HEK293T (cell line): ENCODE measurements around the gene BCL11A.

ENCODE experiments used
- CTCF ChIA-PET: fragments of 350-600 bp; formaldehyde crosslinking; extraction: SDS; loops from one replicate; lab custom pipeline; 2021; ENCODE audit warnings: antibody characterized with exemption, inconsistent platforms; lab: Yijun Ruan, JAX
- POLR2A ChIA-PET: fragments of 350-600 bp; formaldehyde crosslinking; extraction: SDS; loops from one replicate; lab custom pipeline; 2020; ENCODE audit warnings: antibody characterized with exemption, inconsistent platforms; lab: Yijun Ruan, JAX
- DNase-seq: peaks from one replicate; pipeline ENCODE4 v3.0.0; 2012; ENCODE audit warnings: mixed read lengths; ENCODE audit errors: extremely low spot score
- ARNT ChIP-seq: fragments of 450-650 bp; IDR thresholded peaks from 2 replicates; pipeline ENCODE4 v1.6.1; 2017; ENCODE audit warnings: mild to moderate bottlenecking
- BHLHE40 ChIP-seq: fragments of 450-650 bp; IDR thresholded peaks from 2 replicates; pipeline ENCODE4 v1.6.1; 2016; ENCODE audit warnings: mild to moderate bottlenecking, moderate library complexity, borderline replicate concordance
- CTBP1 ChIP-seq: fragments of 450-650 bp; IDR thresholded peaks from 2 replicates; pipeline ENCODE4 v1.6.1; 2016; ENCODE audit warnings: borderline replicate concordance
- ELF4 ChIP-seq: fragments of 450-650 bp; IDR thresholded peaks from 2 replicates; pipeline ENCODE4 v1.6.1; 2017; ENCODE audit warnings: antibody characterized with exemption
- FOXA1 ChIP-seq: fragments of 450-650 bp; IDR thresholded peaks from 2 replicates; pipeline ENCODE4 v1.6.1; 2016; ENCODE audit warnings: mild to moderate bottlenecking
- FOXK2 ChIP-seq: fragments of 450-650 bp; IDR thresholded peaks from 2 replicates; pipeline ENCODE4 v1.6.1; 2016; ENCODE audit warnings: mild to moderate bottlenecking
- FOXM1 ChIP-seq: fragments of 450-650 bp; IDR thresholded peaks from 2 replicates; pipeline ENCODE4 v1.6.1; 2017; ENCODE audit warnings: mild to moderate bottlenecking, borderline replicate concordance
- HDGF ChIP-seq: fragments of 450-650 bp; IDR thresholded peaks from 2 replicates; pipeline ENCODE4 v1.6.1; 2017; ENCODE audit warnings: antibody characterized with exemption, borderline replicate concordance
- L3MBTL2 ChIP-seq: fragments of 450-650 bp; conservative IDR thresholded peaks from 2 replicates; pipeline ENCODE4 v1.6.1; 2016; ENCODE audit warnings: mild to moderate bottlenecking
- LEF1 ChIP-seq: fragments of 450-650 bp; IDR thresholded peaks from 2 replicates; pipeline ENCODE4 v1.6.1; 2017; ENCODE audit warnings: mild to moderate bottlenecking, borderline replicate concordance
- NFRKB ChIP-seq: fragments of 450-650 bp; IDR thresholded peaks from 2 replicates; pipeline ENCODE4 v1.6.1; 2016; ENCODE audit warnings: mild to moderate bottlenecking, moderate library complexity
- SP1 ChIP-seq: fragments of 450-650 bp; IDR thresholded peaks from 2 replicates; pipeline ENCODE4 v1.6.1; 2017
- SUZ12 ChIP-seq: fragments of 450-650 bp; IDR thresholded peaks from 2 replicates; pipeline ENCODE4 v1.6.1; 2016; ENCODE audit warnings: mild to moderate bottlenecking
- TARDBP ChIP-seq: fragments of 450-650 bp; IDR thresholded peaks from 2 replicates; pipeline ENCODE4 v1.6.1; 2016
- ZNF384 ChIP-seq: fragments of 450-650 bp; IDR thresholded peaks from 2 replicates; pipeline ENCODE4 v1.6.1; 2016
- TF ChIP-seq, protein P1 (sequence below): fragments of 450-650 bp; IDR thresholded peaks from 2 replicates; pipeline ENCODE4 v1.6.1; 2016

BCL11A gene

DNA sequence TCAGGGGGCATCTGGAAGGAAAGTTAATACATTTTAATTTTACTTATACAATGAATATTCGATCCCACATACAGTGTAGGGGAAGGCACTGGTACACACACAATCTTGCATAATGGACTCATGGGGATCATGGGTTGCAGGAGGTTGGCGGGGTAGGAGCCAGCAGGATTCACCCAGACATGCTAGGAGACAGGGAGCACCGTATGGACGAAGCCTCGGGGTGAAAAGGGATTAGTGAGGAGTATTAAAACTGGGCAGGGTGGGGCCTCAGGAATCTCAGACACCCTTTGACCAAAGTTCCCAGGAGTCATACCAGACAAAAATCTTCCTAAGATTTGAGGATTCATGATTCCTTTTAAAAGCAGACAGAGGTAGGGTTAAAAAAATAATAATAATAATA is 140.8 kb downstream of the BCL11A start:
- ChIA-PET CTCF (no interaction called here), POLR2A (no interaction called here)
- TF ChIP-seq FOXK2 (no peak), ZNF384 (no peak), LEF1 (no peak), ARNT (no peak), FOXA1 (no peak), FOXM1 (no peak), TARDBP (no peak), BHLHE40 (no peak), NFRKB (no peak)
- TF ChIP-seq, protein P1, sequence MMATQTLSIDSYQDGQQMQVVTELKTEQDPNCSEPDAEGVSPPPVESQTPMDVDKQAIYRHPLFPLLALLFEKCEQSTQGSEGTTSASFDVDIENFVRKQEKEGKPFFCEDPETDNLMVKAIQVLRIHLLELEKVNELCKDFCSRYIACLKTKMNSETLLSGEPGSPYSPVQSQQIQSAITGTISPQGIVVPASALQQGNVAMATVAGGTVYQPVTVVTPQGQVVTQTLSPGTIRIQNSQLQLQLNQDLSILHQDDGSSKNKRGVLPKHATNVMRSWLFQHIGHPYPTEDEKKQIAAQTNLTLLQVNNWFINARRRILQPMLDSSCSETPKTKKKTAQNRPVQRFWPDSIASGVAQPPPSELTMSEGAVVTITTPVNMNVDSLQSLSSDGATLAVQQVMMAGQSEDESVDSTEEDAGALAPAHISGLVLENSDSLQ: no peak
- DNase-seq: no peak

DNA sequence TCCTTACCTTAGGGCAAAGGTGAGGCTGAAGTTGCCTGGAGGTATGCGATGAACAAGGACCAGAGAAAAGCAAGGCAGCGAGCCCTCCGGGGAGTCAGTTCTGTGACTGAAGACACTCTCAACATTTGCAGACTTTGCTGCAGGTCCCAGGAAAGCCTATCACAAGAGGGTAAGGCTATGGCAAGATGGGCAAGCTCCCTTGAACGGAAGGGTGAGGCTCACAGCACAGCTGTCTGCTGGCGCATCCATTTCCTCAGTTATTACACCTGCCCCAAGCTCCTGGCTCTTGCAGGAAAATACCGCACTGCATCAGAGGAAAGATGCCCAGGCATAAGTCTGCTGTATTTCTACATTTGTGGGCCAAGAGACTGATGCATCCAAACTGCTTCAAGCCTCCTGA is 141.4 kb downstream of the BCL11A start:
- POLR2A ChIA-PET: no interaction called here
- TF ChIP-seq BHLHE40: no peak
- DNase-seq: no peak
- CTCF ChIA-PET: no interaction called here

DNA sequence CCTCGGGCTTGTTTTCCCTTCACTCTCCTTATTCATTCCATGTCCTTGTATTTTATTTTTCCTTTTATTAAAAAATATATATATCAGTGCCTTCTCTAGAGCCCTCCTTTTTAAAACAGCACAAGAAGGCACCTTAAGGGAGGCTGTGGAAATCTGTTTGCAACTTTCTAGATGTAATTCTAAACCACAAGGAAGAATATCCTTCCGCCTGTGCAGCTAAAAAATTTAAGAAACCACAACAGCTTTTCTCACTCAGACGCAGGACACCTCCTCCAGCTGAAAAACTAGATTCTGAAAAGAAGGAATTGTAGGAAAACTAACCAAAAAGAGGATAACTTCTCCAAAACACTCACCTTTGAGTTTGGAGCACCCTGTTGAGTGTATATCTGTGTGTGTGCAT is 142.2 kb downstream of the BCL11A start:
- ChIA-PET CTCF (no interaction called here), POLR2A (no interaction called here)
- no peak for DNase-seq
- no peak for TF ChIP-seq FOXM1
- TF ChIP-seq NFRKB: no peak
- no peak for TF ChIP-seq FOXK2
- TF ChIP-seq L3MBTL2: no peak
- TF ChIP-seq BHLHE40: no peak
- no peak for TF ChIP-seq HDGF
- TF ChIP-seq, protein P1: no peak
- TF ChIP-seq FOXA1: no peak
- TF ChIP-seq SUZ12: no peak
- TF ChIP-seq ARNT: no peak
- TF ChIP-seq CTBP1: no peak
- no peak for TF ChIP-seq LEF1
- no peak for TF ChIP-seq ELF4
- TF ChIP-seq TARDBP: no peak
- no peak for TF ChIP-seq ZNF384

DNA sequence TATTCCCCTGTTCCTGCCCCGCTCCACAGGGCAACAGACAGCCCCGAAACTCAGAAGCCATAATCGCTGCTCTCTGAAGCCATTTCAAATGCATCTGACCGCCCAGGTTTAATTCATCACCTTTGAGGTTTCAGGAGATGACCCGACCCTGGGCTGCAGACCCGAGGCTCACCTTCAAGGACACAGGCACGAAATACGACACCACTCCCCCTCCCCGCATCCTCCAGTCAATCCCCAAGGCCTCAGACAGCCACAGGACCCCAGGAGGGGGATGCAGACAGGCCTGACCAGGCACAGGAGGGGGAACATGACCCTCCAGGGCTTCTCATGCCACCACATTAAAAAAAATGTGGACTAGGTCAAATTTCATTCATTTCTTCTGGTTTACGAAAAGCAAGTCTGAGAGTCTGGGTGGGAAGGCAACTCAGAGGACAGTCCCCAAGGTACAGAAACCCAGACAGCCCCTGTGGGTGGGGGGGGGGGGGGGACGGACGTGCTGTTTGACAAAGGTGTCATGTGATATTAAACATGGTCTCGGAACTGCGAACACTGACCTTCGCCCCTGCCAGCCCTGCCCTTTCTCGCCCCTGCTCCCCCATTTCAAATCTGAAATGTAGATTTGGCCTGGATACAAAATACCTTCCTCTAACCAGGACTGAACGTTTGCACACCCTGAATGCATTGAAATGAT is 142.9 kb downstream of the BCL11A start:
- CTCF ChIA-PET: interaction anchor here (0.7 kb wide), 1 partner anchor 29 kb away, joined by 3 read pairs; no protein-coding TSS in a partner anchor

DNA sequence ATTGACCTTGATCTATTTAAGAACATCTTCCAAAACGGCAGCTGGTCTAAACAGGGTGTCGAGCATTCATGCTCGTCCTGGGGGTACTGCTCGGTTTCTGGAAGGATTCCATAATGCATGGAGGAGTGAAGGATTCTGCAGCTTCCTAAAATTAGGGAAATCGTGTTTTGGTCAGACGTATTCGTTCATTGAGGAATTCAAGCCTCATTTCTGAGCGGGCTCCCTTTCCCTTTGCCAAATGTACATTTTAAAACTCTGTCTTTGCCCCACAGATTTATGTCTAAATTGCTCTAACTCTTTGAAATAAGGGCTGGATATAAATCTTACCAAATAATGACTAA is 144.0 kb downstream of the BCL11A start:
- no peak for TF ChIP-seq ARNT
- no peak for TF ChIP-seq SUZ12
- no peak for DNase-seq
- CTCF ChIA-PET: no interaction called here
- POLR2A ChIA-PET: no interaction called here

More for the DNA sequence above, 142.9 kb downstream of the BCL11A start:
- TF ChIP-seq FOXA1 (no peak), FOXM1 (no peak), ARNT (no peak), L3MBTL2 (no peak)
- POLR2A ChIA-PET: no interaction called here
- DNase-seq: no peak

DNA sequence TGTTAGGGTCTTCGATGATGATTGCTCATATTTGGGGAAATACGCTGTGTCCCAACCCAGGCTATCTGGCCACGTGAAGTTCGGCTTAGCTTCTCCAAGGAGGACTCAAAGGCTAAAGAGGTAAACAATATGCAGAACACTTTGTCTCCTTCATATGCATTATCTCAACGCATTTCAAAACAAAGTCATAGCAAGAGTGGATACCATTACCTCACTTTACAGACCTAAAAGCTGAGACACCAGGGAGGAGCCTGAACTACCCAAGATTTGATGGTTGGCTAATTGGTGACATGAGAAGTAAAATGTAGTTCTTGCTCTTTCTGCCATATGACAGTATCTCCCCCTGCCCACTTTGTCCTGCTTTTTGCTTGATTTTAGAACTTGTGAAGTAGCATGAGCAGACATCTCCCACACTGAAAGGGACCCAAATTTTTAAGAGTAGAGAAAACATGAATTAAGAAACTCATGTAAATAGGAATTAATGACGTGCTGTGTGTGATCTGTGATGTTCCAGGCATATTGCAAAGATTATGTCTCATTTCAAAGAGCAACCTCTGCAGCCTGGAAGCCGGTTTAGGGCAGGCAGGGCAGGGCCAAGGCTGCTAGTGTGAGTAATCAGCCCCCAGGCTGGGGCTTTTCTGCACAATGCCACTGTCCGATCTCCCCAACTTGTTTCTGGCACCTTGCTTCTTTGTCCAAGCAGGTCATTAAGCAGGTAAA is 144.5 kb downstream of the BCL11A start:
- ChIA-PET CTCF (no interaction called here), POLR2A (no interaction called here)
- no peak for DNase-seq
- no peak for TF ChIP-seq HDGF
- no peak for TF ChIP-seq SP1
- TF ChIP-seq CTBP1: no peak

DNA sequence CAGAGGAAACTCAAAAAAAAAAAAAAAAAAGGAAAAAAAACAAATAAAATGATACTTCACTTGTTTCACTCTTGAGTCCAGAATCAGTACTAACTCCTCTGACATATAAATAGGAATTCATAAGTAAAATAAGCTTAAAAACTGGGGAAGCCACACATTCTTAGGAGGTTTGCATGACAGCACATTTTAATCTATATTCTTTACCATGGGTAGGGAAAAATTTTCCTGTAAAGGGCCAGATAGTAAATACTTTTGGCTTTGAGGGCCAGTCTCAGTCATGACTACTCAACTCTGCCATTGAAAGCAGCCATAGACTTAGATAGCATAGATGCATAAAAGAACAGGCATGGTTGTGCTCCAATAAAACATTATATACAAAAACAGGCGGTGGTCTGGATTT is 145.2 kb downstream of the BCL11A start:
- no peak for TF ChIP-seq SP1
- TF ChIP-seq BHLHE40: no peak
- no peak for TF ChIP-seq LEF1
- POLR2A ChIA-PET: no interaction called here
- DNase-seq: no peak
- CTCF ChIA-PET: interaction anchor here (0.7 kb wide), 1 partner anchor 123 kb away, joined by 3 read pairs; no protein-coding TSS in a partner anchor

DNA sequence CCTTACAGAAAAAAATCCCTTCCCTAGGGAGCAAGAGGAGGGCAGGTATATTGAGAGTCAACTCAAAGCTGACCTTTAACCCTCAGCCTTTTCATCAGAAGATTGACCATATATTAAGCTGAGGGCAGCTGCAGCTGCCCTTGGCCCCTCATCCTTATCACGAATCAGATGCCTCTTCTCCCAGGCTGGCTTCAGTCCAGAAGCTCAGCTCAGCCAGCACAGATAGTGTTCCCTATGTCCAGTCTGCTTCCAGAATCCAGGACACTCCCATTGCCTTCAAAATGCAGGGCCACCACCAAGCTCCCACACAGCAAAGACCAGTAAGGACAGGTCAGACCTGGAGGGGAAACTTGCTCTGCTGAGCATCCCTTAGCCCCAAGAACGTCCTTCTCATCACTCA is 146.1 kb downstream of the BCL11A start:
- POLR2A ChIA-PET: no interaction called here
- CTCF ChIA-PET: interaction anchor here (0.6 to 0.7 kb wide), 2 partner anchors 124 to 1561 kb away, joined by 3 read pairs; no protein-coding TSS in a partner anchor
- no peak for DNase-seq
- TF ChIP-seq NFRKB: no peak
- TF ChIP-seq ZNF384: no peak
- TF ChIP-seq, protein P1: no peak
- no peak for TF ChIP-seq SP1
- TF ChIP-seq CTBP1: no peak
- TF ChIP-seq L3MBTL2: no peak
- TF ChIP-seq LEF1: no peak
- TF ChIP-seq FOXA1: no peak
- TF ChIP-seq FOXK2: no peak
- no peak for TF ChIP-seq HDGF
- no peak for TF ChIP-seq TARDBP
- TF ChIP-seq BHLHE40: no peak
- TF ChIP-seq ELF4: no peak
- TF ChIP-seq FOXM1: no peak
- TF ChIP-seq ARNT: no peak
- TF ChIP-seq SUZ12: no peak
